Panc1 (cell line): ENCODE measurements around the gene PRSS21. TPM values are rescaled to one million over a fixed set of nuclear protein-coding genes. Genes with fewer than 3 reads are reported as not detected.

Experiments used
- ATAC-seq: fragments of 200-7000 bp; cut with Tn5 transposase; 2 replicates; pipeline ENCODE4 v1.9.1; 2020; ENCODE audit warnings: mild to moderate bottlenecking, moderate library complexity
- BruUV-seq: library from RNA; stranded (reverse); fragments of 400-500 nt; replicated peaks from 2 replicates; lab custom pipeline; 2021; lab: Mats Ljungman, UMichigan
- CTCF ChIA-PET: fragments of 300-600 bp; sonication (Branson Sonifier 250); formaldehyde crosslinking; loops from one replicate; lab custom pipeline; 2022; ENCODE audit warnings: antibody characterized with exemption; lab: Charles Lee
- POLR2A ChIA-PET: fragments of 300-600 bp; sonication (Branson Sonifier 250); formaldehyde crosslinking; loops from one replicate; lab custom pipeline; 2022; ENCODE audit warnings: antibody characterized with exemption; lab: Charles Lee
- DNase-seq: peaks from one replicate; pipeline ENCODE4 v3.0.0-alpha.2; 2010; ENCODE audit warnings: low read depth, low spot score
- H3K27ac ChIP-seq: 2 replicates; pipeline ENCODE4 v1.5.1; 2011; ENCODE audit warnings: mild to moderate bottlenecking, low read length, inconsistent platforms
- H3K27me3 ChIP-seq: fragments of 200-500 bp; sonication (Bioruptor generic); 2 replicates; pipeline ENCODE4 v1.6.0; 2014; ENCODE audit warnings: low read length, inconsistent platforms; ENCODE audit not compliant: control insufficient read depth, insufficient read depth
- H3K36me3 ChIP-seq: fragments of 200-500 bp; sonication (Bioruptor generic); 2 replicates; pipeline ENCODE4 v1.5.1; 2014; ENCODE audit warnings: inconsistent platforms, mild to moderate bottlenecking, low read length, moderate library complexity; ENCODE audit not compliant: control insufficient read depth, insufficient read depth
- H3K4me1 ChIP-seq: 2 replicates; pipeline ENCODE4 v1.5.1; 2011; ENCODE audit warnings: inconsistent platforms, mild to moderate bottlenecking, low read length, moderate library complexity; ENCODE audit not compliant: control insufficient read depth, insufficient read depth
- H3K4me3 ChIP-seq, 2 experiments: 2 replicates each; pipeline ENCODE4 v1.5.1; 2011 to 2012; ENCODE audit warnings: low read depth in 2 of 2, low read length in 2 of 2, mild to moderate bottlenecking in 2 of 2, inconsistent platforms in 1 of 2, moderate library complexity in 1 of 2
- H3K9me3 ChIP-seq: fragments of 200-500 bp; sonication (Bioruptor generic); 2 replicates; pipeline ENCODE4 v1.5.1; 2014; ENCODE audit warnings: low read depth, mild to moderate bottlenecking, inconsistent platforms, low read length, moderate library complexity; ENCODE audit not compliant: control insufficient read depth, insufficient read depth
- CTCF ChIP-seq: fragments of 450-650 bp; IDR thresholded peaks from 2 replicates; pipeline ENCODE4 v1.5.1; 2017; ENCODE audit warnings: mild to moderate bottlenecking
- POLR2AphosphoS5 ChIP-seq: IDR thresholded peaks from 2 replicates; pipeline ENCODE4 v1.6.1; 2012; ENCODE audit warnings: mild to moderate bottlenecking, low read depth, low read length, moderate library complexity
- REST ChIP-seq, 2 experiments: IDR thresholded peaks; 2 replicates each; pipeline ENCODE4 v1.6.1; 2011 to 2012; ENCODE audit warnings: low read depth in 2 of 2, control low read depth in 1 of 2, low read length in 1 of 2, mild to moderate bottlenecking in 1 of 2, moderate library complexity in 1 of 2; ENCODE audit not compliant: insufficient read depth in 1 of 2
- SIN3A ChIP-seq: IDR thresholded peaks from 2 replicates; pipeline ENCODE4 v1.6.1; 2012; ENCODE audit warnings: low read depth, mild to moderate bottlenecking, low read length, moderate library complexity, borderline replicate concordance; ENCODE audit not compliant: insufficient read depth
- TCF7L2 ChIP-seq: IDR thresholded peaks from 2 replicates; pipeline ENCODE4 v1.6.1; 2011; ENCODE audit warnings: mild to moderate bottlenecking, low read depth, low read length, inconsistent platforms
- in situ Hi-C: cut with HindIII; loops from 2 replicates; pipeline ENCODE4 v1.10.0; 2016; ENCODE audit warnings: low sequenced_read_pairs, low pct_unique_long_range_greater_than_20kb
- intact Hi-C: fragments of 100-400 bp; cut with micrococcal nuclease; formaldehyde crosslinking; loops from one replicate; pipeline ENCODE4 v1.10.0; 2022; ENCODE audit not compliant: unreplicated experiment
- total RNA-seq: library from RNA; stranded (reverse); gene quantifications from one replicate; pipeline ENCODE4 v1.2.1, GENCODE V29; 2021; ENCODE audit not compliant: unreplicated experiment

PRSS21 gene
- total RNA-seq, 1 experiment from 2014 or later = not detected

- POLR2A ChIA-PET = no interaction called here
- DNase-seq = no peak
- CTCF ChIA-PET = no interaction called here
Measured at GRCh38 chr16:2803545-2804195, 13.4 kb upstream of the PRSS21 start.

GRCh38 chr16:2804728-2805127 lies 12.3 kb upstream of the PRSS21 start:
- ATAC-seq (no peak), DNase-seq (no peak)
- H3K36me3 ChIP-seq = no peaks in the 10 kb centered on the region
- ChIA-PET POLR2A (no interaction called here), CTCF (no interaction called here)
- no TSS peak for BruUV-seq
- peaks cover 16% of the 10 kb centered on the region; the same call in 1 of the 2 replicates for H3K9me3 ChIP-seq
- no peaks in the 10 kb centered on the region for H3K27me3 ChIP-seq
- TF ChIP-seq TCF7L2 = no peak
- TF ChIP-seq REST (IDR thresholded peaks at IDR 0.05; ENCODE audit: insufficient read depth in 1 of 2, low read depth in 2 of 2, low read length in 1 of 2) = no peak
- no peak for TF ChIP-seq POLR2AphosphoS5
- TF ChIP-seq SIN3A = no peak
- TF ChIP-seq CTCF = no peak
- in situ Hi-C loops (no loop called here), intact Hi-C loops (no loop called here)
- H3K4me1 ChIP-seq = no peaks in the 10 kb centered on the region
- H3K27ac ChIP-seq = no peak overlapping the region
- H3K4me3 ChIP-seq = no peak overlapping the region

More at GRCh38 chr16:2803545-2804195, 13.4 kb upstream of the PRSS21 start:
- H3K27me3 ChIP-seq = no peaks in the 10 kb centered on the region
- in situ Hi-C loops (no loop called here), intact Hi-C loops (no loop called here)
- BruUV-seq = no TSS peak
- TF ChIP-seq TCF7L2 = no peak
- TF ChIP-seq SIN3A = no peak
- TF ChIP-seq REST (IDR thresholded peaks at IDR 0.05; ENCODE audit: insufficient read depth in 1 of 2, low read depth in 2 of 2, low read length in 1 of 2) = no peak
- TF ChIP-seq CTCF = no peak
- TF ChIP-seq POLR2AphosphoS5 = no peak
- no peaks in the 10 kb centered on the region for H3K4me1 ChIP-seq
- no peak overlapping the region for H3K4me3 ChIP-seq
- no peak overlapping the region for H3K27ac ChIP-seq
- no peaks in the 10 kb centered on the region for H3K36me3 ChIP-seq
- peaks cover 16% of the 10 kb centered on the region; the same call in 1 of the 2 replicates for H3K9me3 ChIP-seq
- ATAC-seq = no peak
